Measurements from ENCODE around the gene RNF207. TPM values are rescaled to one million over a fixed set of nuclear protein-coding genes. Genes with fewer than 3 reads are reported as not detected.

RNF207 gene
- total and polyA plus RNA-seq, 10 of the 15 experiments (the other 5 are each of a cell fraction or from before 2014, with no cell fraction given) = 1.7 to 36.4 (median 13.1) TPM

DNA sequence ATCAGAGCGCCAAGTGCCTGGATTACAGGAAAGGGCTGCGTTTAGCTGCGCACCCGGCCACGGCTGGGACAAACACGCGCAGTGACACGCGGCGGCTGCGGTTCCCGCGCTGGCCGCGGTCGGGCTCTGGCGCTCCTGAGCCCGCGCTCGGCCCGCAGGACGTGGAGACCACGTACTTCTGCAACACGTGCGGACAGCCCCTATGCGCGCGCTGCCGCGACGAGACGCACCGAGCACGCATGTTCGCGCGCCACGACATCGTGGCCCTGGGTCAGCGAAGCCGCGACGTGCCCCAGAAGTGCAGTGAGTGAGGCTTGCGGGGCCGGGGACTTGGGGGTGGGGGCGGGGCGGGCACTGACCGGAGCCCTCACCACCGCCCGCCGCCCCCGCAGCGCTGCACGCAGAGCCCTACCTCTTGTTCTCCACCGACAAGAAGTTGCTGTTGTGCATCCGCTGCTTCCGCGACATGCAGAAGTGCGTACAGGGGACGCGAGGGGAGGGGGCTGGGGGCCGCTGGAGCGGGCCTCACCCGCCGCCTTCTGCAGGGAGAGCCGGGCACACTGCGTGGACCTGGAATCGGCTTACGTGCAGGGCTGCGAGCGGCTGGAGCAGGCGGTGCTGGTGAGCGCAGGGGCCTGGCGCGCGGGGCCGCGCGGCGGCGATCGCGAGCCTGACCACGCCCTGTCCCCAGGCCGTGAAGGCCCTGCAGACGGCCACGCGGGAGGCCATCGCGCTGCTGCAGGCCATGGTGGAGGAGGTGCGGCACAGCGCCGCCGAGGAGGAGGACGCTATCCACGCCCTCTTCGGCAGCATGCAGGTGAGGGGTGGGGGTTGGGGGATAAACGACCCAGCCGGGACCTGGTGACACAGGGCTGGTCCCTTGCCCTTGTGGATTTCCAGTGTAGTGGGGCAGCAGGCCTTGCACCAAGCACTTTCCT lies 3.1 kb downstream of the RNF207 start (continued):
- no peak for TF ChIP-seq CBX3 (IDR thresholded peaks at IDR 0.05; ENCODE audit: borderline replicate concordance, low read depth)
- TF ChIP-seq, protein P1, sequence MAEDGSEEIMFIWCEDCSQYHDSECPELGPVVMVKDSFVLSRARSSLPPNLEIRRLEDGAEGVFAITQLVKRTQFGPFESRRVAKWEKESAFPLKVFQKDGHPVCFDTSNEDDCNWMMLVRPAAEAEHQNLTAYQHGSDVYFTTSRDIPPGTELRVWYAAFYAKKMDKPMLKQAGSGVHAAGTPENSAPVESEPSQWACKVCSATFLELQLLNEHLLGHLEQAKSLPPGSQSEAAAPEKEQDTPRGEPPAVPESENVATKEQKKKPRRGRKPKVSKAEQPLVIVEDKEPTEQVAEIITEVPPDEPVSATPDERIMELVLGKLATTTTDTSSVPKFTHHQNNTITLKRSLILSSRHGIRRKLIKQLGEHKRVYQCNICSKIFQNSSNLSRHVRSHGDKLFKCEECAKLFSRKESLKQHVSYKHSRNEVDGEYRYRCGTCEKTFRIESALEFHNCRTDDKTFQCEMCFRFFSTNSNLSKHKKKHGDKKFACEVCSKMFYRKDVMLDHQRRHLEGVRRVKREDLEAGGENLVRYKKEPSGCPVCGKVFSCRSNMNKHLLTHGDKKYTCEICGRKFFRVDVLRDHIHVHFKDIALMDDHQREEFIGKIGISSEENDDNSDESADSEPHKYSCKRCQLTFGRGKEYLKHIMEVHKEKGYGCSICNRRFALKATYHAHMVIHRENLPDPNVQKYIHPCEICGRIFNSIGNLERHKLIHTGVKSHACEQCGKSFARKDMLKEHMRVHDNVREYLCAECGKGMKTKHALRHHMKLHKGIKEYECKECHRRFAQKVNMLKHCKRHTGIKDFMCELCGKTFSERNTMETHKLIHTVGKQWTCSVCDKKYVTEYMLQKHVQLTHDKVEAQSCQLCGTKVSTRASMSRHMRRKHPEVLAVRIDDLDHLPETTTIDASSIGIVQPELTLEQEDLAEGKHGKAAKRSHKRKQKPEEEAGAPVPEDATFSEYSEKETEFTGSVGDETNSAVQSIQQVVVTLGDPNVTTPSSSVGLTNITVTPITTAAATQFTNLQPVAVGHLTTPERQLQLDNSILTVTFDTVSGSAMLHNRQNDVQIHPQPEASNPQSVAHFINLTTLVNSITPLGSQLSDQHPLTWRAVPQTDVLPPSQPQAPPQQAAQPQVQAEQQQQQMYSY (CRISPR knock-in tag; IDR thresholded peaks at IDR 0.05) = no peak
- no peak for TF ChIP-seq KDM1A (IDR thresholded peaks at IDR 0.05; ENCODE audit: borderline replicate concordance)
- TF ChIP-seq MYC (IDR thresholded peaks at IDR 0.05; ENCODE audit: insufficient read depth, insufficient read length, insufficient replicate concordance, low read length, severe bottlenecking) = peak; percentile 53
- no peak for TF ChIP-seq SMAD5 (IDR thresholded peaks at IDR 0.05; ENCODE audit: low read depth)
- no peak for TF ChIP-seq YBX1 (IDR thresholded peaks at IDR 0.05)
- TF ChIP-seq, protein P2, sequence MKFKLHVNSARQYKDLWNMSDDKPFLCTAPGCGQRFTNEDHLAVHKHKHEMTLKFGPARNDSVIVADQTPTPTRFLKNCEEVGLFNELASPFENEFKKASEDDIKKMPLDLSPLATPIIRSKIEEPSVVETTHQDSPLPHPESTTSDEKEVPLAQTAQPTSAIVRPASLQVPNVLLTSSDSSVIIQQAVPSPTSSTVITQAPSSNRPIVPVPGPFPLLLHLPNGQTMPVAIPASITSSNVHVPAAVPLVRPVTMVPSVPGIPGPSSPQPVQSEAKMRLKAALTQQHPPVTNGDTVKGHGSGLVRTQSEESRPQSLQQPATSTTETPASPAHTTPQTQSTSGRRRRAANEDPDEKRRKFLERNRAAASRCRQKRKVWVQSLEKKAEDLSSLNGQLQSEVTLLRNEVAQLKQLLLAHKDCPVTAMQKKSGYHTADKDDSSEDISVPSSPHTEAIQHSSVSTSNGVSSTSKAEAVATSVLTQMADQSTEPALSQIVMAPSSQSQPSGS (IDR thresholded peaks at IDR 0.05; ENCODE audit: low read length) = no peak
- no peak for TF ChIP-seq ZNF217 (IDR thresholded peaks at IDR 0.05)
- peak; percentile 48 for TF ChIP-seq POLR2A (IDR thresholded peaks at IDR 0.05; ENCODE audit: low read depth, low read length)
- no peak for TF ChIP-seq RAD21 (IDR thresholded peaks at IDR 0.05; ENCODE audit: insufficient read depth, low read depth, low read length)
- no peak for TF ChIP-seq CHD4 (IDR thresholded peaks at IDR 0.05)
- TF ChIP-seq STAT1 (conservative IDR thresholded peaks at IDR 0.05) = no peak
- TF ChIP-seq, protein P3, sequence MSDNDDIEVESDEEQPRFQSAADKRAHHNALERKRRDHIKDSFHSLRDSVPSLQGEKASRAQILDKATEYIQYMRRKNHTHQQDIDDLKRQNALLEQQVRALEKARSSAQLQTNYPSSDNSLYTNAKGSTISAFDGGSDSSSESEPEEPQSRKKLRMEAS (IDR thresholded peaks at IDR 0.05; ENCODE audit: low read depth, low read length) = peak; percentile 35; the same call in 1 of the 2 replicates
- no peak for TF ChIP-seq EED (IDR thresholded peaks at IDR 0.05; ENCODE audit: low read depth)
- no peak for TF ChIP-seq MTA3 (IDR thresholded peaks at IDR 0.05; ENCODE audit: borderline replicate concordance, low read length)
- no peak for TF ChIP-seq ETV6 (conservative IDR thresholded peaks at IDR 0.05 in 1 of 2, IDR thresholded peaks at IDR 0.05 in 1 of 2; ENCODE audit: borderline replicate concordance in 1 of 2, low read depth in 1 of 2)
- TF ChIP-seq, protein P4, sequence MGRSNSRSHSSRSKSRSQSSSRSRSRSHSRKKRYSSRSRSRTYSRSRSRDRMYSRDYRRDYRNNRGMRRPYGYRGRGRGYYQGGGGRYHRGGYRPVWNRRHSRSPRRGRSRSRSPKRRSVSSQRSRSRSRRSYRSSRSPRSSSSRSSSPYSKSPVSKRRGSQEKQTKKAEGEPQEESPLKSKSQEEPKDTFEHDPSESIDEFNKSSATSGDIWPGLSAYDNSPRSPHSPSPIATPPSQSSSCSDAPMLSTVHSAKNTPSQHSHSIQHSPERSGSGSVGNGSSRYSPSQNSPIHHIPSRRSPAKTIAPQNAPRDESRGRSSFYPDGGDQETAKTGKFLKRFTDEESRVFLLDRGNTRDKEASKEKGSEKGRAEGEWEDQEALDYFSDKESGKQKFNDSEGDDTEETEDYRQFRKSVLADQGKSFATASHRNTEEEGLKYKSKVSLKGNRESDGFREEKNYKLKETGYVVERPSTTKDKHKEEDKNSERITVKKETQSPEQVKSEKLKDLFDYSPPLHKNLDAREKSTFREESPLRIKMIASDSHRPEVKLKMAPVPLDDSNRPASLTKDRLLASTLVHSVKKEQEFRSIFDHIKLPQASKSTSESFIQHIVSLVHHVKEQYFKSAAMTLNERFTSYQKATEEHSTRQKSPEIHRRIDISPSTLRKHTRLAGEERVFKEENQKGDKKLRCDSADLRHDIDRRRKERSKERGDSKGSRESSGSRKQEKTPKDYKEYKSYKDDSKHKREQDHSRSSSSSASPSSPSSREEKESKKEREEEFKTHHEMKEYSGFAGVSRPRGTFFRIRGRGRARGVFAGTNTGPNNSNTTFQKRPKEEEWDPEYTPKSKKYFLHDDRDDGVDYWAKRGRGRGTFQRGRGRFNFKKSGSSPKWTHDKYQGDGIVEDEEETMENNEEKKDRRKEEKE (IDR thresholded peaks at IDR 0.05) = no peak
- TF ChIP-seq, protein P5, sequence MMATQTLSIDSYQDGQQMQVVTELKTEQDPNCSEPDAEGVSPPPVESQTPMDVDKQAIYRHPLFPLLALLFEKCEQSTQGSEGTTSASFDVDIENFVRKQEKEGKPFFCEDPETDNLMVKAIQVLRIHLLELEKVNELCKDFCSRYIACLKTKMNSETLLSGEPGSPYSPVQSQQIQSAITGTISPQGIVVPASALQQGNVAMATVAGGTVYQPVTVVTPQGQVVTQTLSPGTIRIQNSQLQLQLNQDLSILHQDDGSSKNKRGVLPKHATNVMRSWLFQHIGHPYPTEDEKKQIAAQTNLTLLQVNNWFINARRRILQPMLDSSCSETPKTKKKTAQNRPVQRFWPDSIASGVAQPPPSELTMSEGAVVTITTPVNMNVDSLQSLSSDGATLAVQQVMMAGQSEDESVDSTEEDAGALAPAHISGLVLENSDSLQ (IDR thresholded peaks at IDR 0.05) = no peak
- TF ChIP-seq BCL11A (IDR thresholded peaks at IDR 0.05; ENCODE audit: low read depth, low read length) = no peak
- no peak for TF ChIP-seq POU2F2 (IDR thresholded peaks at IDR 0.05; ENCODE audit: borderline replicate concordance, low read depth, low read length)

Measured in GM12878 (cell line).